Testis (tissue), 2 donors: ENCODE results near the gene CAPN1.

Experiments used
- CTCF ChIP-seq, 3 experiments: fragments of 450-650 bp in 2 of 3; fragments of 200-600 bp in 1 of 3; sonication (generic) in 1 of 3; IDR thresholded peaks; one replicate each; pipeline ENCODE4 v1.5.1; 2016 to 2019; ENCODE audit warnings: antibody characterized with exemption in 3 of 3, mild to moderate bottlenecking in 2 of 3, moderate library complexity in 1 of 3
- POLR2A ChIP-seq: fragments of 450-650 bp; IDR thresholded peaks from one replicate; pipeline ENCODE4 v1.6.1; 2017; ENCODE audit warnings: antibody characterized with exemption, mild to moderate bottlenecking, moderate library complexity

GRCh38 chr11:65170058-65170534 lies 11.6 kb upstream of the CAPN1 start, which contains the start of gene SPDYC:
- no peak for TF ChIP-seq CTCF (IDR thresholded peaks at IDR 0.05)
- TF ChIP-seq POLR2A: no peak
